GM12878 (cell line): ENCODE results near the gene DDX27. TPM values are rescaled to one million over a fixed set of nuclear protein-coding genes. Genes with fewer than 3 reads are reported as not detected.
A peak's percentile ranks its signal among the peaks of the same experiment; 100 is the strongest.

Source experiments
- BCL11A ChIP-seq: IDR thresholded peaks from 2 replicates; pipeline ENCODE4 v1.6.1; 2011; ENCODE audit warnings: low read depth, low read length
- DPF2 ChIP-seq: fragments of 450-650 bp; IDR thresholded peaks from 2 replicates; pipeline ENCODE4 v1.6.1; 2017; ENCODE audit warnings: mild to moderate bottlenecking
- EGR1 ChIP-seq, 2 experiments: IDR thresholded peaks; 1 replicate in 1 of 2; 2 replicates in 1 of 2; pipeline ENCODE4 v1.6.1; 2011 to 2012; ENCODE audit warnings: low read depth in 2 of 2, low read length in 2 of 2, borderline replicate concordance in 1 of 2, mild to moderate bottlenecking in 1 of 2, moderate library complexity in 1 of 2
- FOXK2 ChIP-seq: fragments of 450-650 bp; IDR thresholded peaks from 2 replicates; pipeline ENCODE4 v1.6.1; 2017; ENCODE audit warnings: mild to moderate bottlenecking, moderate library complexity
- IRF5 ChIP-seq: fragments of 450-650 bp; IDR thresholded peaks from 2 replicates; pipeline ENCODE4 v1.6.1; 2017; ENCODE audit warnings: borderline replicate concordance
- MLLT1 ChIP-seq: fragments of 450-650 bp; IDR thresholded peaks from 2 replicates; pipeline ENCODE4 v1.6.1; 2016; ENCODE audit warnings: mild to moderate bottlenecking
- YBX1 ChIP-seq: fragments of 450-650 bp; IDR thresholded peaks from 2 replicates; pipeline ENCODE4 v1.6.1; 2016; ENCODE audit warnings: antibody characterized with exemption
- ZNF207 ChIP-seq: fragments of 450-650 bp; IDR thresholded peaks from 2 replicates; pipeline ENCODE4 v1.6.1; 2014; ENCODE audit warnings: antibody characterized with exemption, mild to moderate bottlenecking, borderline replicate concordance
- ZNF217 ChIP-seq: fragments of 450-650 bp; IDR thresholded peaks from 2 replicates; pipeline ENCODE4 v1.6.1; 2017; ENCODE audit warnings: antibody characterized with exemption, mild to moderate bottlenecking
- ZNF622 ChIP-seq: fragments of 450-650 bp; IDR thresholded peaks from 2 replicates; pipeline ENCODE4 v1.6.1; 2017; ENCODE audit warnings: mild to moderate bottlenecking, inconsistent platforms
- polyA plus RNA-seq, 11 experiments: library from polyadenylated mRNA; depleted of rRNA in 4 of 11; unstranded in 6 of 11; stranded (reverse) in 5 of 11; fragments of >200 nt; fragmentation: Nextera tagmentation in 4 of 11; fragmentation: Illumina TruSeq in 1 of 11; extraction: Ambion mirVana in 4 of 11; extraction: Trizol in 1 of 11; gene quantifications; 1 replicate in 1 of 11; 2 replicates in 10 of 11; pipeline versions ENCODE4 v1.2.1 to v1.2.3, GENCODE V29; 2011 to 2016; ENCODE audit warnings: inconsistent platforms in 2 of 11, missing spikeins in 2 of 11, low read depth in 1 of 11
- total RNA-seq, 4 experiments: library from RNA; depleted of rRNA in 3 of 4; stranded (reverse); fragments of >200 nt in 3 of 4; fragmentation: Illumina TruSeq in 1 of 4; extraction: Trizol in 1 of 4; gene quantifications; 2 replicates each; pipeline versions ENCODE4 v1.2.1 to v1.2.3, GENCODE V29; 2013 to 2021
- TF ChIP-seq, protein P1 (sequence below): fragments of 450-650 bp; IDR thresholded peaks from 2 replicates; pipeline ENCODE4 v1.6.1; 2017; ENCODE audit warnings: mild to moderate bottlenecking, moderate library complexity
- TF ChIP-seq, protein P2 (sequence below): fragments of 450-650 bp; IDR thresholded peaks from 2 replicates; pipeline ENCODE4 v1.6.1; 2017; ENCODE audit warnings: antibody characterized with exemption, mild to moderate bottlenecking, moderate library complexity
- TF ChIP-seq, protein P3 (sequence below): IDR thresholded peaks from 2 replicates; pipeline ENCODE4 v1.6.1; 2012; ENCODE audit warnings: low read length, inconsistent platforms
- TF ChIP-seq, protein P4 (sequence below): fragments of 450-650 bp; IDR thresholded peaks from 2 replicates; pipeline ENCODE4 v1.6.1; 2018; ENCODE audit warnings: mild to moderate bottlenecking, low read depth, moderate library complexity; ENCODE audit not compliant: partially characterized antibody

DDX27 gene
- total and polyA plus RNA-seq, 10 of the 15 experiments (the other 5 are each of a cell fraction or from before 2014, with no cell fraction given) = 19.8 to 78.8 (median 54.9) TPM

GRCh38 chr20:49281059-49281912 lies 62.1 kb downstream of the DDX27 start (continued):
- TF ChIP-seq, protein P1, sequence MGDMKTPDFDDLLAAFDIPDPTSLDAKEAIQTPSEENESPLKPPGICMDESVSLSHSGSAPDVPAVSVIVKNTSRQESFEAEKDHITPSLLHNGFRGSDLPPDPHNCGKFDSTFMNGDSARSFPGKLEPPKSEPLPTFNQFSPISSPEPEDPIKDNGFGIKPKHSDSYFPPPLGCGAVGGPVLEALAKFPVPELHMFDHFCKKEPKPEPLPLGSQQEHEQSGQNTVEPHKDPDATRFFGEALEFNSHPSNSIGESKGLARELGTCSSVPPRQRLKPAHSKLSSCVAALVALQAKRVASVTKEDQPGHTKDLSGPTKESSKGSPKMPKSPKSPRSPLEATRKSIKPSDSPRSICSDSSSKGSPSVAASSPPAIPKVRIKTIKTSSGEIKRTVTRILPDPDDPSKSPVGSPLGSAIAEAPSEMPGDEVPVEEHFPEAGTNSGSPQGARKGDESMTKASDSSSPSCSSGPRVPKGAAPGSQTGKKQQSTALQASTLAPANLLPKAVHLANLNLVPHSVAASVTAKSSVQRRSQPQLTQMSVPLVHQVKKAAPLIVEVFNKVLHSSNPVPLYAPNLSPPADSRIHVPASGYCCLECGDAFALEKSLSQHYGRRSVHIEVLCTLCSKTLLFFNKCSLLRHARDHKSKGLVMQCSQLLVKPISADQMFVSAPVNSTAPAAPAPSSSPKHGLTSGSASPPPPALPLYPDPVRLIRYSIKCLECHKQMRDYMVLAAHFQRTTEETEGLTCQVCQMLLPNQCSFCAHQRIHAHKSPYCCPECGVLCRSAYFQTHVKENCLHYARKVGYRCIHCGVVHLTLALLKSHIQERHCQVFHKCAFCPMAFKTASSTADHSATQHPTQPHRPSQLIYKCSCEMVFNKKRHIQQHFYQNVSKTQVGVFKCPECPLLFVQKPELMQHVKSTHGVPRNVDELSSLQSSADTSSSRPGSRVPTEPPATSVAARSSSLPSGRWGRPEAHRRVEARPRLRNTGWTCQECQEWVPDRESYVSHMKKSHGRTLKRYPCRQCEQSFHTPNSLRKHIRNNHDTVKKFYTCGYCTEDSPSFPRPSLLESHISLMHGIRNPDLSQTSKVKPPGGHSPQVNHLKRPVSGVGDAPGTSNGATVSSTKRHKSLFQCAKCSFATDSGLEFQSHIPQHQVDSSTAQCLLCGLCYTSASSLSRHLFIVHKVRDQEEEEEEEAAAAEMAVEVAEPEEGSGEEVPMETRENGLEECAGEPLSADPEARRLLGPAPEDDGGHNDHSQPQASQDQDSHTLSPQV = no peak
- TF ChIP-seq ZNF622 (no peak), EGR1 (IDR thresholded peaks at IDR 0.05; ENCODE audit: borderline replicate concordance in 1 of 2, low read depth in 2 of 2, low read length in 2 of 2) (no peak), DPF2 (no peak), ZNF217 (peak; percentile 60), BCL11A (0 out of 2 replicates have a peak, but pooled peaks have one; percentile 1), YBX1 (no peak), ZNF207 (no peak), FOXK2 (0 out of 2 replicates have a peak, but pooled peaks have one; percentile 19), IRF5 (no peak), MLLT1 (peak; percentile 68)
- TF ChIP-seq, protein P2, sequence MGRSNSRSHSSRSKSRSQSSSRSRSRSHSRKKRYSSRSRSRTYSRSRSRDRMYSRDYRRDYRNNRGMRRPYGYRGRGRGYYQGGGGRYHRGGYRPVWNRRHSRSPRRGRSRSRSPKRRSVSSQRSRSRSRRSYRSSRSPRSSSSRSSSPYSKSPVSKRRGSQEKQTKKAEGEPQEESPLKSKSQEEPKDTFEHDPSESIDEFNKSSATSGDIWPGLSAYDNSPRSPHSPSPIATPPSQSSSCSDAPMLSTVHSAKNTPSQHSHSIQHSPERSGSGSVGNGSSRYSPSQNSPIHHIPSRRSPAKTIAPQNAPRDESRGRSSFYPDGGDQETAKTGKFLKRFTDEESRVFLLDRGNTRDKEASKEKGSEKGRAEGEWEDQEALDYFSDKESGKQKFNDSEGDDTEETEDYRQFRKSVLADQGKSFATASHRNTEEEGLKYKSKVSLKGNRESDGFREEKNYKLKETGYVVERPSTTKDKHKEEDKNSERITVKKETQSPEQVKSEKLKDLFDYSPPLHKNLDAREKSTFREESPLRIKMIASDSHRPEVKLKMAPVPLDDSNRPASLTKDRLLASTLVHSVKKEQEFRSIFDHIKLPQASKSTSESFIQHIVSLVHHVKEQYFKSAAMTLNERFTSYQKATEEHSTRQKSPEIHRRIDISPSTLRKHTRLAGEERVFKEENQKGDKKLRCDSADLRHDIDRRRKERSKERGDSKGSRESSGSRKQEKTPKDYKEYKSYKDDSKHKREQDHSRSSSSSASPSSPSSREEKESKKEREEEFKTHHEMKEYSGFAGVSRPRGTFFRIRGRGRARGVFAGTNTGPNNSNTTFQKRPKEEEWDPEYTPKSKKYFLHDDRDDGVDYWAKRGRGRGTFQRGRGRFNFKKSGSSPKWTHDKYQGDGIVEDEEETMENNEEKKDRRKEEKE = no peak
- TF ChIP-seq, protein P3, sequence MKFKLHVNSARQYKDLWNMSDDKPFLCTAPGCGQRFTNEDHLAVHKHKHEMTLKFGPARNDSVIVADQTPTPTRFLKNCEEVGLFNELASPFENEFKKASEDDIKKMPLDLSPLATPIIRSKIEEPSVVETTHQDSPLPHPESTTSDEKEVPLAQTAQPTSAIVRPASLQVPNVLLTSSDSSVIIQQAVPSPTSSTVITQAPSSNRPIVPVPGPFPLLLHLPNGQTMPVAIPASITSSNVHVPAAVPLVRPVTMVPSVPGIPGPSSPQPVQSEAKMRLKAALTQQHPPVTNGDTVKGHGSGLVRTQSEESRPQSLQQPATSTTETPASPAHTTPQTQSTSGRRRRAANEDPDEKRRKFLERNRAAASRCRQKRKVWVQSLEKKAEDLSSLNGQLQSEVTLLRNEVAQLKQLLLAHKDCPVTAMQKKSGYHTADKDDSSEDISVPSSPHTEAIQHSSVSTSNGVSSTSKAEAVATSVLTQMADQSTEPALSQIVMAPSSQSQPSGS = peak; percentile 9; the same call in 1 of the 2 replicates
- TF ChIP-seq, protein P4, sequence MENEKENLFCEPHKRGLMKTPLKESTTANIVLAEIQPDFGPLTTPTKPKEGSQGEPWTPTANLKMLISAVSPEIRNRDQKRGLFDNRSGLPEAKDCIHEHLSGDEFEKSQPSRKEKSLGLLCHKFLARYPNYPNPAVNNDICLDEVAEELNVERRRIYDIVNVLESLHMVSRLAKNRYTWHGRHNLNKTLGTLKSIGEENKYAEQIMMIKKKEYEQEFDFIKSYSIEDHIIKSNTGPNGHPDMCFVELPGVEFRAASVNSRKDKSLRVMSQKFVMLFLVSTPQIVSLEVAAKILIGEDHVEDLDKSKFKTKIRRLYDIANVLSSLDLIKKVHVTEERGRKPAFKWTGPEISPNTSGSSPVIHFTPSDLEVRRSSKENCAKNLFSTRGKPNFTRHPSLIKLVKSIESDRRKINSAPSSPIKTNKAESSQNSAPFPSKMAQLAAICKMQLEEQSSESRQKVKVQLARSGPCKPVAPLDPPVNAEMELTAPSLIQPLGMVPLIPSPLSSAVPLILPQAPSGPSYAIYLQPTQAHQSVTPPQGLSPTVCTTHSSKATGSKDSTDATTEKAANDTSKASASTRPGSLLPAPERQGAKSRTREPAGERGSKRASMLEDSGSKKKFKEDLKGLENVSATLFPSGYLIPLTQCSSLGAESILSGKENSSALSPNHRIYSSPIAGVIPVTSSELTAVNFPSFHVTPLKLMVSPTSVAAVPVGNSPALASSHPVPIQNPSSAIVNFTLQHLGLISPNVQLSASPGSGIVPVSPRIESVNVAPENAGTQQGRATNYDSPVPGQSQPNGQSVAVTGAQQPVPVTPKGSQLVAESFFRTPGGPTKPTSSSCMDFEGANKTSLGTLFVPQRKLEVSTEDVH = no peak
